Measurements from ENCODE around the gene CMC1.

The CMC1 gene

GRCh38 chr3:28232659-28233058 is 8.8 kb upstream of the CMC1 start:
- TF ChIP-seq YY1 (IDR thresholded peaks at IDR 0.05; ENCODE audit: low read depth) (no peak), CREB1 (IDR thresholded peaks at IDR 0.05; ENCODE audit: low read depth) (no peak), NFIC (IDR thresholded peaks at IDR 0.05) (no peak), EGR1 (IDR thresholded peaks at IDR 0.05) (no peak)

GRCh38 chr3:28234454-28234853 is 7.0 kb upstream of the CMC1 start:
- TF ChIP-seq ZBTB7A (IDR thresholded peaks at IDR 0.05; ENCODE audit: low read depth) = no peak
- TF ChIP-seq CREB1 (IDR thresholded peaks at IDR 0.05; ENCODE audit: low read depth) = no peak
- TF ChIP-seq EGR1 (IDR thresholded peaks at IDR 0.05) = no peak
- no peak for TF ChIP-seq YY1 (IDR thresholded peaks at IDR 0.05; ENCODE audit: low read depth)
- TF ChIP-seq EP300 (IDR thresholded peaks at IDR 0.05; ENCODE audit: borderline replicate concordance) = no peak
- no peak for TF ChIP-seq TCF12 (IDR thresholded peaks at IDR 0.05; ENCODE audit: low read depth)
- TF ChIP-seq TEAD4 (IDR thresholded peaks at IDR 0.05) = no peak
- TF ChIP-seq RAD21 (IDR thresholded peaks at IDR 0.05; ENCODE audit: low read depth) = no peak

- TF ChIP-seq CREB1 (IDR thresholded peaks at IDR 0.05; ENCODE audit: low read depth) (no peak), TCF12 (IDR thresholded peaks at IDR 0.05; ENCODE audit: low read depth) (no peak), CEBPB (IDR thresholded peaks at IDR 0.05) (no peak), TEAD4 (IDR thresholded peaks at IDR 0.05) (no peak), MAX (IDR thresholded peaks at IDR 0.05) (no peak), ZBTB7A (IDR thresholded peaks at IDR 0.05; ENCODE audit: low read depth) (no peak), USF1 (IDR thresholded peaks at IDR 0.05) (no peak), NFIC (IDR thresholded peaks at IDR 0.05) (no peak), YY1 (IDR thresholded peaks at IDR 0.05; ENCODE audit: low read depth) (no peak), REST (IDR thresholded peaks at IDR 0.05; ENCODE audit: low read depth) (no peak), FOXM1 (IDR thresholded peaks at IDR 0.05; ENCODE audit: borderline replicate concordance, low read depth) (no peak), TAF1 (IDR thresholded peaks at IDR 0.05; ENCODE audit: low read depth) (no peak), EGR1 (IDR thresholded peaks at IDR 0.05) (no peak), RAD21 (IDR thresholded peaks at IDR 0.05; ENCODE audit: low read depth) (no peak), EP300 (IDR thresholded peaks at IDR 0.05; ENCODE audit: borderline replicate concordance) (no peak)
Observed at GRCh38 chr3:28239108-28239507, 2.3 kb upstream of the CMC1 start.

GRCh38 chr3:28240441-28240840 is 978 bp upstream of the CMC1 start:
- TF ChIP-seq NFIC (IDR thresholded peaks at IDR 0.05) (no peak), CEBPB (IDR thresholded peaks at IDR 0.05) (no peak), USF1 (IDR thresholded peaks at IDR 0.05) (no peak), EGR1 (IDR thresholded peaks at IDR 0.05) (no peak), CREB1 (IDR thresholded peaks at IDR 0.05; ENCODE audit: low read depth) (no peak), FOXM1 (IDR thresholded peaks at IDR 0.05; ENCODE audit: borderline replicate concordance, low read depth) (no peak)

GRCh38 chr3:28242519-28242918 is 1.1 kb downstream of the CMC1 start:
- TF ChIP-seq EGR1 (IDR thresholded peaks at IDR 0.05) (no peak), USF1 (IDR thresholded peaks at IDR 0.05) (no peak), CEBPB (IDR thresholded peaks at IDR 0.05) (no peak), RAD21 (IDR thresholded peaks at IDR 0.05; ENCODE audit: low read depth) (no peak), FOXM1 (IDR thresholded peaks at IDR 0.05; ENCODE audit: borderline replicate concordance, low read depth) (no peak), TEAD4 (IDR thresholded peaks at IDR 0.05) (no peak), EP300 (IDR thresholded peaks at IDR 0.05; ENCODE audit: borderline replicate concordance) (no peak), MAX (IDR thresholded peaks at IDR 0.05) (no peak), YY1 (IDR thresholded peaks at IDR 0.05; ENCODE audit: low read depth) (no peak), TCF12 (IDR thresholded peaks at IDR 0.05; ENCODE audit: low read depth) (no peak)

GRCh38 chr3:28243424-28244106 is 2.1 kb downstream of the CMC1 start:
- TF ChIP-seq FOXM1 (IDR thresholded peaks at IDR 0.05; ENCODE audit: borderline replicate concordance, low read depth) (no peak), NFIC (IDR thresholded peaks at IDR 0.05) (no peak), USF1 (IDR thresholded peaks at IDR 0.05) (no peak), TCF12 (IDR thresholded peaks at IDR 0.05; ENCODE audit: low read depth) (no peak), YY1 (IDR thresholded peaks at IDR 0.05; ENCODE audit: low read depth) (no peak), MAX (IDR thresholded peaks at IDR 0.05) (no peak), TEAD4 (IDR thresholded peaks at IDR 0.05) (no peak), CREB1 (IDR thresholded peaks at IDR 0.05; ENCODE audit: low read depth) (no peak), TAF1 (IDR thresholded peaks at IDR 0.05; ENCODE audit: low read depth) (no peak), RAD21 (IDR thresholded peaks at IDR 0.05; ENCODE audit: low read depth) (no peak), ZBTB7A (IDR thresholded peaks at IDR 0.05; ENCODE audit: low read depth) (no peak), REST (IDR thresholded peaks at IDR 0.05; ENCODE audit: low read depth) (no peak), EP300 (IDR thresholded peaks at IDR 0.05; ENCODE audit: borderline replicate concordance) (no peak), CEBPB (IDR thresholded peaks at IDR 0.05) (no peak)

Data from Ishikawa (cell line).